Stomach (tissue), 4 donors: ENCODE results near the gene ADD3.

Source experiments
- CTCF ChIP-seq, 7 experiments: fragments of 450-650 bp in 4 of 7; fragments of 200-600 bp in 3 of 7; sonication (generic) in 3 of 7; IDR thresholded peaks; one replicate each; pipeline ENCODE4 v1.5.1; 2016 to 2019; ENCODE audit warnings: antibody characterized with exemption in 7 of 7, control low read depth in 2 of 7, mild to moderate bottlenecking in 1 of 7
- POLR2A ChIP-seq, 4 donors: fragments of 450-650 bp; IDR thresholded peaks; one replicate each; pipeline ENCODE4 v1.6.1; 2016; ENCODE audit warnings: antibody characterized with exemption in 4 of 4, control low read depth in 2 of 4, mild to moderate bottlenecking in 1 of 4, moderate library complexity in 1 of 4

DNA sequence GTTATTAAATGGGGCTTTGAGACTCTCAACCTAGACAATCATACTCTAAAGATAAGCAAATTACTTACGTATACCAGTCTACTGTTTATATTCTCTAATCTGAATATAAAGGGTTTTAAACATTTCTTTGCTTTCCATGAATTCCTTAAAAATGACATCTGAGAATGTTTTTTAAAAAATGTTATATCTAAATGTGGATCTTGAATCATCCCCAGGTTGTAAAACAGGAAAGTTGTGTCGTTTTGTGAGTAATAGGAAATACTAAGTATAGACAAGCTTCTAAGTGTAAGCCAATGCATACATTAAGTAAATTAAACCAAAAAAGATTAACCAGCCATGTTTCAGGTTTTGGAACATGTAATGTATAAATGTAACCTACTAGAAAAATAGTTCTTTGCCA is 26.8 kb downstream of the ADD3 start:
- TF ChIP-seq CTCF (IDR thresholded peaks at IDR 0.05) (no peak), POLR2A (IDR thresholded peaks at IDR 0.05) (no peak)
